HG02870 (cell line): ENCODE results near the gene SSBP3.

Experiments used
- ATAC-seq: cut with Tn5 transposase; IDR thresholded peaks from one replicate; pipeline ENCODE4 v1.9.1; 2021; ENCODE audit warnings: mild to moderate bottlenecking, moderate library complexity; ENCODE audit not compliant: unreplicated experiment

SSBP3 gene

GRCh38 chr1:54290506-54291184 is 115.5 kb downstream of the SSBP3 start:
- no peak for ATAC-seq

GRCh38 chr1:54289712-54290233 is 116.4 kb downstream of the SSBP3 start:
- no peak for ATAC-seq

- ATAC-seq = no peak
Observed at GRCh38 chr1:54287801-54288211, 118.4 kb downstream of the SSBP3 start.

- no peak for ATAC-seq
Observed at GRCh38 chr1:54287176-54287650, 119.0 kb downstream of the SSBP3 start.

GRCh38 chr1:54285815-54286345 is 120.3 kb downstream of the SSBP3 start:
- no peak for ATAC-seq

GRCh38 chr1:54284781-54285529 is 121.2 kb downstream of the SSBP3 start:
- no peak for ATAC-seq

- ATAC-seq = no peak
Observed at GRCh38 chr1:54283635-54284385, 122.4 kb downstream of the SSBP3 start.

- no peak for ATAC-seq
Observed at GRCh38 chr1:54282101-54282847, 123.9 kb downstream of the SSBP3 start.

GRCh38 chr1:54280651-54281050 is 125.5 kb downstream of the SSBP3 start:
- no peak for ATAC-seq

- ATAC-seq = no peak
Observed at GRCh38 chr1:54279457-54279856, 126.7 kb downstream of the SSBP3 start.

- no peak for ATAC-seq
Observed at GRCh38 chr1:54278941-54279422, 127.2 kb downstream of the SSBP3 start.

GRCh38 chr1:54277451-54278341 is 128.5 kb downstream of the SSBP3 start:
- no peak for ATAC-seq

GRCh38 chr1:54276617-54277450 is 129.4 kb downstream of the SSBP3 start:
- no peak for ATAC-seq

- ATAC-seq = no peak
Observed at GRCh38 chr1:54275349-54275748, 130.8 kb downstream of the SSBP3 start.

GRCh38 chr1:54274881-54275280 is 131.3 kb downstream of the SSBP3 start:
- ATAC-seq = no peak

- no peak for ATAC-seq
Observed at GRCh38 chr1:54274448-54274847, 131.7 kb downstream of the SSBP3 start.

- ATAC-seq = no peak
Observed at GRCh38 chr1:54273795-54274163, 132.4 kb downstream of the SSBP3 start.

GRCh38 chr1:54273092-54273794 is 133.0 kb downstream of the SSBP3 start:
- ATAC-seq = no peak
